GM21526 (cell line): ENCODE measurements around the gene UBTD1.
"Not testable (repeated sequence)": the region's sequence is repeated elsewhere in the genome, so short reads cannot be mapped to it uniquely, and the experiment has no call there.

Source experiments
- ATAC-seq: cut with Tn5 transposase; IDR thresholded peaks from one replicate; pipeline ENCODE4 v1.9.1; 2021; ENCODE audit warnings: moderate library complexity; ENCODE audit not compliant: unreplicated experiment, low FRiP score

Gene UBTD1

DNA sequence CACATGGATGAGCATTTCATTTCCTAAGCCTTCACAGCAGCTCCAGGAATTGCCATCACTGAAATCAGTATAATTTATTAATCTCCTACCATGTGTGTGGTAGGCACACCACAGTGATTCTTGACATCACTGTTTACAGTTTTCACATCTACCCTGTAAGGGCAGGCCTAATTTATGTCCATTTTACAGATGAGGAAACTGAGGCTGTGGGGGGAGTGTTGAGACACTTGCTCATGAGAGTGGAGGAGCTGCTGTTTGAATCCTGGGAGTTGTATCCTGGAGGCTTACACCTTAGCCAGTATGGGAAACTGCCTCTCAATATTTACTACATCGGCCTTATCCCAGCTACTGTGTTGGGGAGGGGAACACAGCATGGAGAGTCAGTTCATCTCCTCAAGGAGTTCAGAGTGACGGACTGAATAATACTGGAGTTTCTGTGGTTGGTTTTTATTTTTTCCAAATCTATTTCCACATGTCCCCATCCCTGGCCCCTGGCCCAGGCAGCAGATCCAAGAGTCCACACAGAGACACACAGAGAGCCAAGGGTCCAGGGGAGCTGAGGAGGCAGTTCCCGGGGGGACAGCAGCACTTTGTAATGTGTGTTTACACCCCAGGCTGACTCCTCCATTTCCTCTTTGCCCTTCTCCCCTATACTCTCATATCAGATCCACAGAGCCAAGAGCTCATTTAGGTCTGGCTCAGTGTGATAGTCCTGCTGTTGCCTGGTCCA lies 13.2 kb downstream of the UBTD1 start:
- no peak for ATAC-seq

DNA sequence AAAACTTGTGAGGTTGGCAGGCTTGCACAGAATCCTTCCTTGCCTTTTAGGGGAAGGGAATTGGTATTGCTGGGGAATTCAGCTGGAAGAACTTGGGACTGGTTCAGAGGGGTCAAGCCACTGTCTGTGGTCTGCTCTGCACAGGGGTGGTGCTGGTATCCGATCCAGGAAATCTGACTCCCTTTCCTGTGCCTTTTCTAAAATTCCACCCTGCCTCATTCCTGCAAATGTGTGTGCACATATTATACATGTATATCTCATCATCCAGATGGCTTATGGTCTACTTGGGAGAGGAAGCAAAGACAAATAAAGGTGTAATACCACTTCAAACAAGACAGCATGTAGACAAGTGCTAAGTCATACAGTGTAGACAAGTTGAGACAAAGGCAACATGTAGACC lies 14.3 kb downstream of the UBTD1 start:
- no peak for ATAC-seq

DNA sequence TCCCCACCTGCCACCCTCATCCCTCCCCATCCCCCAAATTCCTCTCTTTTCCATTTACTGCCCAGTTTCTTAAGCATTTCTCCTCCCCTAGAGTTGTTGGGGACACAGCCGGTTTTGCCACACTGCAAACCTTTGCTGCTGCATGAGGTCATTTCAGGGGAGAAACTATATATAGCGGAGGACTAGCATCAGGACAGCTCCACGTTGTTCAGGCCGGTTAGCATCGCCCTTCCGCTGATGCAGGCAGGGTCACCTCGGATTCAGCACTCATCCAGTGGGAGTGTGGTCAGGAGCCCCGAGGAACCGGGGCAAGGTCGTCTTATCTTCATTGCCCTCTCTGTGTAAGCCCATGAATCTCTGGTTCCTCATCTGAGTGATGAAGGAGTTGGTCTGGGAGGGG lies 15.6 kb downstream of the UBTD1 start:
- no peak for ATAC-seq

DNA sequence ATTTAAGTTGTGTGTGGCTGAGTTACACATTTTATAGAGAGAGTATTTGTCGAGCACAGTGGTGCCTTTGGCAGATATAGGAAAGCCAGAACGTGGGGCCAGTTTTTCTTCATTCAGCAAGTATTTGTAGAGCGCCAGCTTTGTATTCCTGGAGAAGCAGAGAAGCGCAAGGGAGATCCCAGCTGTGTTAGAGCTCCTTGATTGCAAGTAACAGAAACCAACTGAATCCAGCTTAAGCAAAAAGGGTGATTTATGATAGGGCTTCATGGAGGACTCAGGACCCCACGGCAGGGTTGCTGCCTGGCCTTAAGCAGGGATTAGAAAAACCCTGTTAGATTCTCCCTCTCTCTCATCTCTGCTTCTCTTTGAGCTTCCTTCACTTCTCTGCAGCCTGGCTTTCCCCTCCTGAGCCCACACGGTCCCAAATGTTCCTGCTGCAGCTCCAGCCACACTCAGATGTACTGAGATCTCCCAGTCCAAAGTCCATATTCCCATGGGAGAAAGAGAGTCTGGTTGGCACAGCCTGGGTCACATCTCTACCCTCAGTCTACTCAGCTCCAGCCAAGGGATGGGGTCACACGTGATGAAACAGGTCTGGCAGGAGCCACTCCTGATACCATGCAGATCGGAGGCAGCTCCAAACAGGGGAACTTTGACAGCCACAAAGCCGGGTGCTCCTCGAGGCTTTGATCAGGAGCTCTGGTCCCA lies 16.7 kb downstream of the UBTD1 start:
- no peak for ATAC-seq

DNA sequence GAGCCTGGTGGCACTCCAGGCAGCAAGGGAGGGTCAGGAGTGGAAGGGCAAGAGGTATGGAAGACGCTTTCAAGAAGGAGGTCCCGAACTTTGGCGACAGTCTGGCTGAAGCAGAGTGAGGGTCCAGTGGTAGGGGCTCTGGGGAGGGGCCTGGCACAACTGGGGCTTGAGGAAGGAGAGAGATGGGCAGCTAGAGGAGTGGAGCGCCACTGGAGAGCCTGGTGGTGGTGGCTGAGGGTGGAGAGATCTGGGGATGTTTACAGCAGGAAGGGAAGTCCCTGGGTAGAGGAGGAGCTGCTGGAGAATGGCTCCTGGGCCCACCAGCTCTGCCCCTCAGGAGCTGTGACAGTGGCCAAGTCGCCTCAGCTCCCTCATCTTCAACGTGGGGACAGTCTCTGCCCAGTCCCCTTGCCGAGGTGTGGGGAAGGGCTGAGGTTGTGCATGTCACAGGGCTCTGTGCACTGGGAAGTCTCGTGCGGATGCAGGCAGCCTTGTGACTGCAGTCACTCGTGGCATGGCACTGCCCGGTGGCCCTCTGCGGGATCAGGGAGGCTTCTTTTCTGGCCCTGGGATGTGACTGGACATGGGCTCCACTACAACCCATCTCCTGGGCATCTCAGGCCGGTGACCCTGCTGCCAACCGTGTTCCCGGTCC lies 18.5 kb downstream of the UBTD1 start:
- no peak for ATAC-seq

DNA sequence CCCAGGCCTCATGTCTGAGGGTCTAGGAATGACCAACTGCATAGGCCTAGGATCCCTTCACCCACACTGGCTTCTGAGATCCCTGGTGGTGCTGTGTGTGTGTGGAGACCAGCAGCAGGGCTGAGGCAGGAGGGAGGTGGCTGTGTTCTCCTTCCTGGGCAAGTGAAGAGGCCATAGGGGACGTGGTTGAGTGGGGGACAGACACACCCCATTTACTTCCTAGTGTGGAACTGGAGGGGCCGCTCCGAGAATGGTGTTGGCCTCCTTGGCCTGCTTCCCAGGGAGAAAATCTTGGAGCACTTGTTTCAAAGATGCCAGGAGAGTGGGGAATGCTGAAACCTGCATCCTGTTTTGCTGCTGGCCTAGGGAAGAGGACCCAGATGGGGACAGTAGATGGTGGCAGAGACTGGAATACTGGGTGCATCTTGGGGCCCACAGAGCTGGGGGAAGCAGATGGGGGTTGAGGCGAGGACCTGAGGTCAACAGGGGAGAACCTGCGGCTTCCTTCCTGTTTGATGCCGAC lies 19.1 kb downstream of the UBTD1 start:
- no peak for ATAC-seq

DNA sequence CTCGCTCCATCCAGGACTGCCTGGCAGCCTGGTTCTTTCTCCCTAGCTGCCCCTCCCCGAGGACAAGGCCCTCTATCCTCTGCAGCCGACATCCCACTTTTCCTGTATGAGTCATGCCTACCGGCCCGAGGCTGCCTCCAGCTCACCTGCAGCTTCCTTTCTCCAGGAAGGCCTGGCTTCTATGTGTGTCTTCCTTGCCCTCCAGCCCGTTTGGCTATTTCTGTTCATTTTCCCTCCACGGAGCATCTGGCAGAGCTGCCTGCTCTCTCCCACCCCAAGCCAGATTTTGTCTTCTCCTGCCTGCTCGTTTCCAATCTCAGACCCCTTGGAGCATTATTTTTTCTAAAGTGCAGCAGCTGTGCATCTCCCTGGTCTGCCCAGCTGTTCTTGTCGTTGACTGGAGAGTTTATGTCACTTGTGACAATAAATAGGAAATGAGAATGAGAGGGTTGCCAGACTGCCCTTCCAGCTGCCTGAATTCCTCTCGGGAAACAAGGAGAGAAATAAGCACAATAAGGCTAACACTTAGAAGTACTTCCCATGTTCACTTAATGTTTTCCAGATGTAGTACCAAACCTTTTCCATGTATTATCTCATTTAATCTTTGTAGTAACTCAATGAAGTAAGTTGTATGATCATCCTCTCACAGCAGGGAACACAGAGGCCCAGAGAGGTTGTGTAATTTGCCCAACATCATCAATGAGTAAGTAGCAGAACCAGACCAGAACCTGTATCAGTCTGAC lies 19.7 kb downstream of the UBTD1 start:
- no peak for ATAC-seq

DNA sequence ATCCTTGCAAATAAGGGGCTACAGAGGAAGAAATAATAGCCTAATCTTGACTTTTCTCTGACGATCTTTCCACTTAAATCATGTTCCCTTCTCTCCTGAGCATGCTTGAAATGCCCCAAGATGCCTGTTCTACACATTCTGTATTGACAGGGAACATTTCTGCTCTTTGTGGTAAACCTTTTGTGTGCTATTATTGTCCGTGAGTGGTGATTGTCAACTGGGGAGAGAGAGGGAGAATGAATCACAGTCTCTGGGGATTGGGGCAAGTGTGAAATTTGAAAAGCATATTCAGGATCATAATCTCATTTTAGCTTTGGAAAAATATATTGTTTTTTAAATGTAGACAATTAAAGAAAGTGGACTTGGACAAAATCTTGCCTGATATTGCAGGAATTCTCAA lies 20.6 kb downstream of the UBTD1 start:
- no peak for ATAC-seq

GRCh38 chr10:97520520-97520919 lies 21.8 kb downstream of the UBTD1 start:
- ATAC-seq = no peak

- no peak for ATAC-seq
Measured at GRCh38 chr10:97520978-97521761, 22.4 kb downstream of the UBTD1 start.

GRCh38 chr10:97522071-97522470 lies 23.3 kb downstream of the UBTD1 start:
- ATAC-seq = no peak

DNA sequence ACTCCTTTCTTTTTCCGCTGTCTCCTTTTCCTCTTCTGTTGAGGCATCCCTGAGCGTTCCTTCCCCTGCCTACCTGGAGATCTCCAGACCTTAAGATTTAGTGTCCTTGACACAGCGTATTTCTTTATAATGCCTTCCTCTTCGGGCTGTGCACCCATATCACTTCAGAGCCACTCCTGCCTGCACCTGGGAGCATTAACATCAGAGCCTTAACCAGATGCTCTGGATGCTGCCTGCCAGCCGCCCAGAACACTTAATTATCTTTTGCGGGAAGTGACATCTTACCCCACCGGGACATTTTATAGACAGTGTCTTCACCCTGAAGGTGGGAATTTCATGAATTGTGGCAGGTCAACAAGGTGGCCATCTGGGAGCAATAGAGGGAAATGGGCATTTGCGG lies 24.2 kb downstream of the UBTD1 start:
- ATAC-seq = no peak

DNA sequence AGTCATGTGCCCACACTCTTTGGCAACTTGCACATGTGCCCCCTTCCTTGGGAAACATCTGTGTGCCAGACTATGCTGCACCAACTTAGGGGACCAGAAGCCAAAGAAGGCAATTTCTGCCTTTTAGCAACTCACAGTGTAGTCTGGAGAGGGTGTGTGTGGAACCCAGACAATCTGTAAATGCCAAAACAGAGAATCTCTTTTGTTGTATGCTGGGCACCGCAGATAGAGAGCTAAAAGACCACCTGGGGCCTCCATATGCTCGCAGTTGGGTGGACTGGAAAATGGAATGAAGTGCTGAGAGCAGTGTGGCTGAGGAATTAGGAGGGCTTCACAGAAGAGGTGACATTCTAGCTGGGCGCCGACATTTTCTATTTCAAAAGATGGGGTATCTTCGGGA lies 26.4 kb downstream of the UBTD1 start:
- no peak for ATAC-seq

GRCh38 chr10:97525683-97526110 lies 27.0 kb downstream of the UBTD1 start:
- no peak for ATAC-seq

DNA sequence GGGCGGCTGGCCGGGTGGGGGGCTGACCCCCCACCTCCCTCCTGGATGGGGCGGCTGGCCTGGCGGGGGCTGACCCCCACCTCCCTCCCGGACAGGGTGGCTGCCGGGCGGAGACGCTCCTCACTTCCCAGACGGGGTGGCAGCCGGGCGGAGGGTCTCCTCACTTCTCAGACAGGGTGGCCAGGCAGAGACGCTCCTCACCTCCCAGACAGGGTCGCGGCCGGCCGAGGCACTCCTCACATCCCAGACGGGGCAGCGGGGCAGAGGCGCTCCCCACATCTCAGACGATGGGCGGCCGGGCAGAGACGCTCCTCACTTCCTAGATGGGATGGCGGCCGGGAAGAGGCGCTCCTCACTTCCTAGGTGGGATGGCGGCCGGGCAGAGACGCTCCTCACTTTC lies 30.2 kb downstream of the UBTD1 start:
- ATAC-seq = not testable (repeated sequence)

DNA sequence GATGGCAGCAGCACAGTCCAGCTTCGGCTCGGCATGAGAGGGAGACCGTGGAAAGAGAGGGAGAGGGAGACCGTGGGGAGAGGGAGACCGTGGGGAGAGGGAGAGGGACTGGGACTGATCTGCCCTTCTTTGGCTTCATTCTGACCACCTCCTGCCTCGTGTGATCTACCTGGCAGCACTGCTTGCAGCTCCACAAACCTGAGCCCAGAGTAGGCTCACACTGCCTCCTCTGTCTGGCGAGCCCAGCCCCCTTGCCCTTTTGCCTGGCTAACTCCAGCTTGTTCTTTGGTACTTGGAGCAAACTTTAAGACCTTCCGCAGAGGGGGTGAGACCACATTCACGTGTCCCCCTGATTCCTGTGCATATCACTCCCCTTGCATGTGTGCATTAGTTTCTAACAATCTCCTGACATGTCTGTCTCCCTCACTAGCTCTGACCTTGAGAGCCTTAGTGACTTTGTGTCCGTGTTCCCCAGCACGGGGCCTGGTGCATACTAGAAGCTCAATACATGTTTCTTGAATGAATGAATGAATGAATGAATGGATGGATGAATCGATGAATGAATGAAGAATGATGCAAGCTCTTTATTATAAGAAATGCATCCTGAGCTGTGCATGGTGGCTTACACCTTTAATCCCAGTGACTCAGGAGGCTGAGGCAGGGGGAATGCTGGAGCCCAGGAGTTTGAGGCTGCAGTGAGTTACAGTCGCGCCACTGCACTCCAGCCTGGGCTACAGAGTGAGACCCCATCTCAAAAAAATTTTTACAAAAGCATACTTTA lies 31.2 kb downstream of the UBTD1 start:
- ATAC-seq = no peak

GRCh38 chr10:97531401-97531986 lies 32.8 kb downstream of the UBTD1 start:
- no peak for ATAC-seq

GRCh38 chr10:97532935-97533671 lies 34.4 kb downstream of the UBTD1 start:
- no peak for ATAC-seq
